Mucosa of stomach (tissue), 1 donor: Measurements from ENCODE around the gene METTL15.
"Not testable (repeated sequence)": the region's sequence is repeated elsewhere in the genome, so short reads cannot be mapped to it uniquely, and the experiment has no call there.

Experiments
- H3K27me3 ChIP-seq: one replicate; pipeline ENCODE4 v1.7.0; 2013; ENCODE audit warnings: mild to moderate bottlenecking, low read length; ENCODE audit not compliant: control insufficient read depth, insufficient read depth
- H3K36me3 ChIP-seq: one replicate; pipeline ENCODE4 v1.7.0; 2013; ENCODE audit warnings: low read length; ENCODE audit not compliant: control insufficient read depth, insufficient read depth
- H3K4me1 ChIP-seq: one replicate; pipeline ENCODE4 v1.7.0; 2013; ENCODE audit warnings: mild to moderate bottlenecking, low read length; ENCODE audit not compliant: control insufficient read depth, insufficient read depth
- H3K4me3 ChIP-seq: one replicate; pipeline ENCODE4 v1.7.0; 2013; ENCODE audit warnings: low read length
- H3K9ac ChIP-seq: one replicate; pipeline ENCODE4 v1.7.0; 2013; ENCODE audit warnings: mild to moderate bottlenecking, low read length, moderate library complexity
- H3K9me3 ChIP-seq: one replicate; pipeline ENCODE4 v1.7.0; 2013; ENCODE audit warnings: mild to moderate bottlenecking, low read length, moderate library complexity; ENCODE audit not compliant: control insufficient read depth
- donor health status: Pancreatic carcinoma.

The METTL15 gene

GRCh38 chr11:28332393-28332792 lies 224.2 kb downstream of the METTL15 start:
- H3K9ac ChIP-seq, H3K36me3 ChIP-seq, H3K4me3 ChIP-seq, H3K27me3 ChIP-seq, H3K9me3 ChIP-seq, H3K4me1 ChIP-seq: not testable (repeated sequence)

GRCh38 chr11:28337701-28338100 lies 229.5 kb downstream of the METTL15 start:
- Histone ChIP-seq H3K4me1 (no peaks in the 10 kb centered on the region), H3K9ac (no peak overlapping the region), H3K27me3 (no peaks in the 10 kb centered on the region), H3K9me3 (no peaks in the 10 kb centered on the region), H3K4me3 (no peak overlapping the region), H3K36me3 (no peaks in the 10 kb centered on the region)

- H3K4me1 ChIP-seq: peaks cover 2% of the 10 kb centered on the region
- no peaks in the 10 kb centered on the region for H3K36me3 ChIP-seq
- no peak overlapping the region for H3K4me3 ChIP-seq
- H3K27me3 ChIP-seq: no peaks in the 10 kb centered on the region
- no peak overlapping the region for H3K9ac ChIP-seq
- no peaks in the 10 kb centered on the region for H3K9me3 ChIP-seq
Measured at GRCh38 chr11:28338371-28338770, 230.2 kb downstream of the METTL15 start.

GRCh38 chr11:28339488-28339887 lies 231.3 kb downstream of the METTL15 start:
- H3K36me3 ChIP-seq: no peaks in the 10 kb centered on the region
- no peaks in the 10 kb centered on the region for H3K9me3 ChIP-seq
- H3K9ac ChIP-seq: no peak overlapping the region
- H3K4me1 ChIP-seq: peaks cover 6% of the 10 kb centered on the region
- no peak overlapping the region for H3K4me3 ChIP-seq
- H3K27me3 ChIP-seq: no peaks in the 10 kb centered on the region

- Histone ChIP-seq H3K4me3 (no peak overlapping the region), H3K27me3 (no peaks in the 10 kb centered on the region), H3K9me3 (no peaks in the 10 kb centered on the region), H3K36me3 (no peaks in the 10 kb centered on the region), H3K9ac (no peak overlapping the region), H3K4me1 (peaks cover 6% of the 10 kb centered on the region)
Measured at GRCh38 chr11:28342716-28343115, 234.5 kb downstream of the METTL15 start.

DNA sequence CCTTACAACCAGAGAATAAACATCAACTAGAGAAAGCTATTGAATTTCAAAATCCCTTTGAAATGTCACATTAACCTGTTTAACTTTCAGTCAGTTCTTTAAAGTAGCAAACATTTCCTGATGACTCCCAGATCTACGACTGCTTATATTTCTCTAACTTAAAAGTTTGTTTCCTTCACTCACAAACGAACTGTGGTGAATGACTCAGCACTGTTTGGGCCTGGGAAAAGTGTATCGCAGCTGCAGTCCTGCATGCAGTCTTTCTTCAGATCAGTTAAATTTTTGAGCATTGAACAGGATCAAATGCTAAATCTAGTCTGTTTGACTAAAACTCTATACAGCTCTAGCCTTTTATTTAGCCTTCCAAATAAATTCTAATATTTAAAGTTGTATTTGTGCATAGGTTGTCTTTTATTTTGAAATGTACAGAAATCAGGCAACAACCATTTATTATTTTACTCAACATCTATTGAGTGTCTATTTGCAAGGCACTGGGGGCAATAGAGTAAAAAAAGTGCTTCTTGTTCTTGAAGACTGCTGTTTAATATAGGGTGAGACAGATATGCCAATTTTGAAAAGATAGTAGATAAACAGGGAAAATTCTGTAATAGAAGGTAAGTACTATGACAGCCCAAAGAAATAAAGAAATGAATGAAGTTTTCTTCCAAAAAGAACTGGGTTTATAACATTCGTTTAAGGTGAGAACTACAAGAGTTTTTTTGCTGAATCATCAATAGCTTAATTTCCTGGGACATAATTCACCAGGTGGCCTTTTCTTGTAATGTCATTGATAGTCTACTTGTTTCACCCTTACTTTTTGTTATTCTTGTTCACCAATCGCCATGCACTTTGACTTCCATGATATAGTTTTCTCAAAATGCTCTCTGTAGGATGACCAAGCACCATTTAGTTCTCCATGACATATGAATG lies 235.4 kb downstream of the METTL15 start:
- Histone ChIP-seq H3K9me3 (no peaks in the 10 kb centered on the region), H3K4me1 (peaks cover 6% of the 10 kb centered on the region)

DNA sequence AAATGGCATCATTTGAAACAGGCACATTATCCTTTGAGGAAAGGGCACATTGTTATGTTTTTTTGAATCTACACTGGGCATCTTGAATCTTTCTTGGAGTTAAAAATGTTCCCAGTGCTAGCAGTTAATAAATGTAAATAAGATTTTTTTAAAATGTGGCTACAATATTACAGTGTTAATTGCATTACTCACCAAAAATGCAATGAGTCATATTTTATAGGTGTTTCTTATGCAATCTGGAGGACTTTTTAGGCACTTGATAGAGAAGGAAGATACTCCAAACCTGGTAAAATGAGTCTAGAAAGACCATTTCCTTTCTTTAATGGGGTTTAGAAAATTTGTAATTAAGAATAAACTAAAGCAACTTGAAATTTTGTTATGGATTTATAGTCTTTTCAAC lies 238.0 kb downstream of the METTL15 start:
- Histone ChIP-seq H3K36me3 (no peaks in the 10 kb centered on the region), H3K9me3 (no peaks in the 10 kb centered on the region), H3K9ac (no peak overlapping the region), H3K27me3 (no peaks in the 10 kb centered on the region), H3K4me3 (no peak overlapping the region), H3K4me1 (peaks cover 6% of the 10 kb centered on the region)

More for the DNA sequence above, 235.4 kb downstream of the METTL15 start:
- no peak overlapping the region for H3K4me3 ChIP-seq
- no peaks in the 10 kb centered on the region for H3K27me3 ChIP-seq
- no peaks in the 10 kb centered on the region for H3K36me3 ChIP-seq
- H3K9ac ChIP-seq: no peak overlapping the region

DNA sequence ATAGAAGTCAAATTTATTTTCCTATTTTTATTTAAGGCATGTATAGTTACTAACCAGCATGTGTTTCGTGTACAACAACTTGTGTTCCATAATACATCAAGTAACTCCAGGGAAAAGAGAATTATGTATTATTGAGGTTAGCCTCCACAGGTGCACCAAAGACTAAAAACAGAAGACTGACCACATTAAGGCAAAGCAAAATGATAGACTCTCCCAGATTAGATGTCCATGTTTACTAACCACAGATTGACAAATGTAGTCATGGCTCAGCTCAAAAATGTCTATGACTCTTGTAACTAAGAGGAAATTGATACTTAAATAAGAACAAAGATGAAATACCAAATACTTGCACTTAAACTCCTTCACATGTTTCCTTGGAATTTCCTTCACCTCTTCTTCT lies 238.5 kb downstream of the METTL15 start:
- H3K9ac ChIP-seq: no peak overlapping the region

GRCh38 chr11:28347371-28347770 lies 239.2 kb downstream of the METTL15 start:
- H3K27me3 ChIP-seq: no peaks in the 10 kb centered on the region
- no peaks in the 10 kb centered on the region for H3K9me3 ChIP-seq
- no peaks in the 10 kb centered on the region for H3K36me3 ChIP-seq
- H3K4me1 ChIP-seq: peaks cover 6% of the 10 kb centered on the region
- H3K4me3 ChIP-seq: no peak overlapping the region
- H3K9ac ChIP-seq: no peak overlapping the region

More for the DNA sequence above, 238.5 kb downstream of the METTL15 start:
- H3K9me3 ChIP-seq: no peaks in the 10 kb centered on the region
- no peaks in the 10 kb centered on the region for H3K27me3 ChIP-seq
- H3K4me1 ChIP-seq: peaks cover 6% of the 10 kb centered on the region
- H3K4me3 ChIP-seq: no peak overlapping the region
- no peaks in the 10 kb centered on the region for H3K36me3 ChIP-seq

GRCh38 chr11:28350216-28350615 lies 242.0 kb downstream of the METTL15 start:
- Histone ChIP-seq H3K4me1 (no peaks in the 10 kb centered on the region), H3K9me3 (no peaks in the 10 kb centered on the region), H3K4me3 (no peak overlapping the region), H3K9ac (no peak overlapping the region), H3K27me3 (no peaks in the 10 kb centered on the region), H3K36me3 (no peaks in the 10 kb centered on the region)

DNA sequence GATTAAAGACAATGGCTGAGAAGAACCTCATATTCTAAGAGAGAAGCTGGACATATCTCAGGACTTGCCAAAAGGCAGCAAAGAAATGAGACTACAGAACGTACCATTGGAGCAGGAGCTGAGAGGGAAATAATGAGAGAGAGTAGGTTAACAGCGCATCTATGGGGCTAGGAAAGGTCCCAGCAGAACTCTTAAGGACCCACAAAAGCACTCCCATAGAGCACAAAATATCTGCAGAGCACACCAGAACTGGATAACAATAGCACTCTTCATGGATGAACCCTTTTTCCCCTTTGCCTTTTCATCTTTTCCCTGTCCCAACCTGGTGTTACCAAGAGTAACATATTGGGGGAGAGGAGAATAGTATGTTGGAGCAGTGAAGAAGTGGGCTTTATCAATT lies 245.8 kb downstream of the METTL15 start:
- Histone ChIP-seq H3K36me3 (no peaks in the 10 kb centered on the region), H3K27me3 (no peaks in the 10 kb centered on the region), H3K9ac (no peak overlapping the region), H3K4me1 (peaks cover 5% of the 10 kb centered on the region), H3K4me3 (no peak overlapping the region), H3K9me3 (no peaks in the 10 kb centered on the region)

GRCh38 chr11:28366549-28367346 lies 258.6 kb downstream of the METTL15 start:
- H3K4me1 ChIP-seq: no peaks in the 10 kb centered on the region
- H3K9me3 ChIP-seq: no peaks in the 10 kb centered on the region
- H3K27me3 ChIP-seq: no peaks in the 10 kb centered on the region
- no peak overlapping the region for H3K9ac ChIP-seq
- H3K36me3 ChIP-seq: no peaks in the 10 kb centered on the region
- no peak overlapping the region for H3K4me3 ChIP-seq
